GM18870 (cell line): ENCODE measurements around the gene PDE4D.
"Not testable (repeated sequence)": the region's sequence is repeated elsewhere in the genome, so short reads cannot be mapped to it uniquely, and the experiment has no call there.

Experiments used
- ATAC-seq: cut with Tn5 transposase; IDR thresholded peaks from one replicate; pipeline ENCODE4 v1.9.1; 2021; ENCODE audit warnings: moderate library complexity; ENCODE audit not compliant: unreplicated experiment

Gene PDE4D

GRCh38 chr5:59439303-59439702, 454.2 kb downstream of the PDE4D start:
- no peak for ATAC-seq

- ATAC-seq, result no peak
These were observed 456.4 kb downstream of the PDE4D start for GRCh38 chr5:59437176-59437575.

- no peak for ATAC-seq
These were observed 457.0 kb downstream of the PDE4D start for GRCh38 chr5:59436364-59437148.

GRCh38 chr5:59433174-59433573, 460.4 kb downstream of the PDE4D start:
- ATAC-seq, result no peak

GRCh38 chr5:59430066-59430685, 463.4 kb downstream of the PDE4D start:
- no peak for ATAC-seq

- no peak for ATAC-seq
These were observed 465.1 kb downstream of the PDE4D start for GRCh38 chr5:59428391-59428790.

GRCh38 chr5:59424515-59424914, 469.0 kb downstream of the PDE4D start:
- ATAC-seq, result no peak

- no peak for ATAC-seq
These were observed 470.5 kb downstream of the PDE4D start for GRCh38 chr5:59423021-59423420.

- no peak for ATAC-seq
These were observed 471.3 kb downstream of the PDE4D start for GRCh38 chr5:59421986-59422941.

- ATAC-seq, result no peak
These were observed 472.9 kb downstream of the PDE4D start for GRCh38 chr5:59420596-59420995.

GRCh38 chr5:59418808-59419207, 474.7 kb downstream of the PDE4D start:
- ATAC-seq, result no peak

- ATAC-seq, result no peak
These were observed 477.1 kb downstream of the PDE4D start for GRCh38 chr5:59416451-59416850.

- no peak for ATAC-seq
These were observed 477.5 kb downstream of the PDE4D start for GRCh38 chr5:59416026-59416425.

- no peak for ATAC-seq
These were observed 481.1 kb downstream of the PDE4D start for GRCh38 chr5:59412428-59412827.

GRCh38 chr5:59408997-59409396, 484.5 kb downstream of the PDE4D start:
- not testable (repeated sequence) for ATAC-seq

GRCh38 chr5:59407967-59408366, 485.6 kb downstream of the PDE4D start:
- no peak for ATAC-seq

- ATAC-seq, result no peak
These were observed 491.9 kb downstream of the PDE4D start for GRCh38 chr5:59401637-59402036.

- not testable (repeated sequence) for ATAC-seq
These were observed 498.6 kb downstream of the PDE4D start for GRCh38 chr5:59394956-59395355.

GRCh38 chr5:59393585-59394420, 499.7 kb downstream of the PDE4D start:
- ATAC-seq, result no peak

- no peak for ATAC-seq
These were observed 501.9 kb downstream of the PDE4D start for GRCh38 chr5:59391576-59391975.

GRCh38 chr5:59390989-59391388, 502.5 kb downstream of the PDE4D start:
- ATAC-seq, result no peak
